ENCODE results near the gene FAM3C.
"Not testable (repeated sequence)": the region's sequence is repeated elsewhere in the genome, so short reads cannot be mapped to it uniquely, and the experiment has no call there.

FAM3C gene

GRCh38 chr7:121323515-121324302, 72.4 kb downstream of the FAM3C start:
- no peak overlapping the region for H2BK12ac ChIP-seq (ENCODE audit: low read length)
- DNase-seq (ENCODE audit: low spot score), result no peak
- H3K18ac ChIP-seq (ENCODE audit: low read length), result no peak overlapping the region
- H3K14ac ChIP-seq (ENCODE audit: low read length), result no peak overlapping the region
- H2BK120ac ChIP-seq (ENCODE audit: low read depth, low read length), result no peak overlapping the region
- no peak overlapping the region for H4K8ac ChIP-seq (ENCODE audit: low read depth, low read length)
- H2BK15ac ChIP-seq (ENCODE audit: low read length), result no peak overlapping the region
- H2AFZ ChIP-seq (ENCODE audit: low read length), result no peak overlapping the region
- no peak overlapping the region for H3K23ac ChIP-seq (ENCODE audit: low read depth, low read length, poor library complexity)
- no peaks in the 10 kb centered on the region for H3K9me3 ChIP-seq (replicated peaks in 1 of 2; ENCODE audit: control insufficient read depth in 2 of 2, insufficient read depth in 1 of 2, low read depth in 1 of 2, low read length in 2 of 2)
- H3K4me3 ChIP-seq (ENCODE audit: low read length in 2 of 2), result no peak overlapping the region
- no CpG with 5 or more reads among the region's 5 CpGs for WGBS, 2 donors (ENCODE audit: extremely low coverage in 2 of 2, insufficient read length in 2 of 2, insufficient replicate concordance in 1 of 2)
- H3K9ac ChIP-seq (ENCODE audit: low read depth, low read length, poor library complexity), result no peak overlapping the region
- no peaks in the 10 kb centered on the region for H3K36me3 ChIP-seq (replicated peaks in 1 of 2; ENCODE audit: control insufficient read depth in 2 of 2, insufficient read depth in 2 of 2, low read length in 2 of 2)
- no peak overlapping the region for H2AK5ac ChIP-seq (ENCODE audit: low read depth, low read length)
- H3K4me1 ChIP-seq (ENCODE audit: control insufficient read depth in 2 of 2, insufficient read depth in 1 of 2, low read depth in 1 of 2, low read length in 2 of 2), result peaks cover 0 to 1% of the 10 kb centered on the region in 2 donors
- H3K27ac ChIP-seq (replicated peaks; ENCODE audit: low read length), result no peak overlapping the region
- H4K91ac ChIP-seq (ENCODE audit: low read depth, low read length, poor library complexity), result no peak overlapping the region
- H3K27me3 ChIP-seq (ENCODE audit: control insufficient read depth in 3 of 3, insufficient read depth in 3 of 3, low read depth in 1 of 3, low read length in 3 of 3), result peaks cover 0 to 30% (median 5%) of the 10 kb centered on the region in 3 experiments
- no peak overlapping the region for H3K4me2 ChIP-seq (ENCODE audit: insufficient read depth, low read length, poor library complexity, severe bottlenecking)
- H2BK5ac ChIP-seq (ENCODE audit: low read length), result no peak overlapping the region
- no peaks in the 10 kb centered on the region for H3K79me1 ChIP-seq (ENCODE audit: low read depth, low read length)
- no peak overlapping the region for H3K4ac ChIP-seq (ENCODE audit: low read length)

GRCh38 chr7:121322460-121322859, 73.6 kb downstream of the FAM3C start:
- no peak overlapping the region for H2AK5ac ChIP-seq (ENCODE audit: low read depth, low read length)
- no peak overlapping the region for H2BK15ac ChIP-seq (ENCODE audit: low read length)
- H3K4ac ChIP-seq (ENCODE audit: low read length), result no peak overlapping the region
- H3K4me3 ChIP-seq (ENCODE audit: low read length in 2 of 2), result no peak overlapping the region
- H3K4me2 ChIP-seq (ENCODE audit: insufficient read depth, low read length, poor library complexity, severe bottlenecking), result no peak overlapping the region
- no CpG with 5 or more reads among the region's 3 CpGs for WGBS, 2 donors (ENCODE audit: extremely low coverage in 2 of 2, insufficient read length in 2 of 2, insufficient replicate concordance in 1 of 2)
- peaks cover 0 to 18% (median 0%) of the 10 kb centered on the region in 3 experiments for H3K27me3 ChIP-seq (ENCODE audit: control insufficient read depth in 3 of 3, insufficient read depth in 3 of 3, low read depth in 1 of 3, low read length in 3 of 3)
- no peak overlapping the region for H3K14ac ChIP-seq (ENCODE audit: low read length)
- H3K27ac ChIP-seq (replicated peaks; ENCODE audit: low read length), result no peak overlapping the region
- H3K9me3 ChIP-seq (replicated peaks in 1 of 2; ENCODE audit: control insufficient read depth in 2 of 2, insufficient read depth in 1 of 2, low read depth in 1 of 2, low read length in 2 of 2), result no peaks in the 10 kb centered on the region
- H4K8ac ChIP-seq (ENCODE audit: low read depth, low read length), result no peak overlapping the region
- H2BK5ac ChIP-seq (ENCODE audit: low read length), result no peak overlapping the region
- no peak overlapping the region for H4K91ac ChIP-seq (ENCODE audit: low read depth, low read length, poor library complexity)
- no peak overlapping the region for H2BK120ac ChIP-seq (ENCODE audit: low read depth, low read length)
- no peaks in the 10 kb centered on the region for H3K36me3 ChIP-seq (replicated peaks in 1 of 2; ENCODE audit: control insufficient read depth in 2 of 2, insufficient read depth in 2 of 2, low read length in 2 of 2)
- no peak overlapping the region for H3K9ac ChIP-seq (ENCODE audit: low read depth, low read length, poor library complexity)
- H3K23ac ChIP-seq (ENCODE audit: low read depth, low read length, poor library complexity), result no peak overlapping the region
- no peaks in the 10 kb centered on the region for H3K79me1 ChIP-seq (ENCODE audit: low read depth, low read length)
- no peak for DNase-seq (ENCODE audit: low spot score)
- H3K4me1 ChIP-seq (ENCODE audit: control insufficient read depth in 2 of 2, insufficient read depth in 1 of 2, low read depth in 1 of 2, low read length in 2 of 2), result peaks cover 0 to 1% of the 10 kb centered on the region in 2 donors
- no peak overlapping the region for H2BK12ac ChIP-seq (ENCODE audit: low read length)
- no peak overlapping the region for H2AFZ ChIP-seq (ENCODE audit: low read length)
- no peak overlapping the region for H3K18ac ChIP-seq (ENCODE audit: low read length)

- H3K79me1 ChIP-seq (ENCODE audit: low read depth, low read length); H3K27ac ChIP-seq (replicated peaks; ENCODE audit: low read length); H3K14ac ChIP-seq (ENCODE audit: low read length); H2BK12ac ChIP-seq (ENCODE audit: low read length); H2AK5ac ChIP-seq (ENCODE audit: low read depth, low read length); H3K4me3 ChIP-seq (ENCODE audit: low read length in 2 of 2); H3K18ac ChIP-seq (ENCODE audit: low read length); H3K9me3 ChIP-seq (replicated peaks in 1 of 2; ENCODE audit: control insufficient read depth in 2 of 2, insufficient read depth in 1 of 2, low read depth in 1 of 2, low read length in 2 of 2); H4K91ac ChIP-seq (ENCODE audit: low read depth, low read length, poor library complexity); H3K4ac ChIP-seq (ENCODE audit: low read length); H3K23ac ChIP-seq (ENCODE audit: low read depth, low read length, poor library complexity); H4K8ac ChIP-seq (ENCODE audit: low read depth, low read length); H2BK120ac ChIP-seq (ENCODE audit: low read depth, low read length); H3K36me3 ChIP-seq (replicated peaks in 1 of 2; ENCODE audit: control insufficient read depth in 2 of 2, insufficient read depth in 2 of 2, low read length in 2 of 2); H2BK5ac ChIP-seq (ENCODE audit: low read length); DNase-seq (ENCODE audit: low spot score); H2BK15ac ChIP-seq (ENCODE audit: low read length); H3K9ac ChIP-seq (ENCODE audit: low read depth, low read length, poor library complexity); H3K4me1 ChIP-seq (ENCODE audit: control insufficient read depth in 2 of 2, insufficient read depth in 1 of 2, low read depth in 1 of 2, low read length in 2 of 2); H3K4me2 ChIP-seq (ENCODE audit: insufficient read depth, low read length, poor library complexity, severe bottlenecking); H2AFZ ChIP-seq (ENCODE audit: low read length); H3K27me3 ChIP-seq (ENCODE audit: control insufficient read depth in 3 of 3, insufficient read depth in 3 of 3, low read depth in 1 of 3, low read length in 3 of 3): not testable (repeated sequence)
- no CpG with 5 or more reads among the region's 3 CpGs for WGBS, 2 donors (ENCODE audit: extremely low coverage in 2 of 2, insufficient read length in 2 of 2, insufficient replicate concordance in 1 of 2)
Observed at GRCh38 chr7:121315170-121315569, 80.9 kb downstream of the FAM3C start.

- DNase-seq (ENCODE audit: low spot score), result no peak
- Histone ChIP-seq H3K36me3 (replicated peaks in 1 of 2; ENCODE audit: control insufficient read depth in 2 of 2, insufficient read depth in 2 of 2, low read length in 2 of 2) (no peaks in the 10 kb centered on the region), H3K4me1 (ENCODE audit: control insufficient read depth in 2 of 2, insufficient read depth in 1 of 2, low read depth in 1 of 2, low read length in 2 of 2) (no peaks in the 10 kb centered on the region), H3K4ac (ENCODE audit: low read length) (no peak overlapping the region), H4K91ac (ENCODE audit: low read depth, low read length, poor library complexity) (no peak overlapping the region), H3K23ac (ENCODE audit: low read depth, low read length, poor library complexity) (no peak overlapping the region), H3K4me3 (ENCODE audit: low read length in 2 of 2) (no peak overlapping the region), H2AK5ac (ENCODE audit: low read depth, low read length) (no peak overlapping the region), H2BK12ac (ENCODE audit: low read length) (no peak overlapping the region), H3K79me1 (ENCODE audit: low read depth, low read length) (no peaks in the 10 kb centered on the region), H3K27me3 (ENCODE audit: control insufficient read depth in 3 of 3, insufficient read depth in 3 of 3, low read depth in 1 of 3, low read length in 3 of 3) (no peaks in the 10 kb centered on the region), H3K18ac (ENCODE audit: low read length) (no peak overlapping the region), H2BK15ac (ENCODE audit: low read length) (no peak overlapping the region), H2AFZ (ENCODE audit: low read length) (no peak overlapping the region), H3K14ac (ENCODE audit: low read length) (no peak overlapping the region), H3K27ac (replicated peaks; ENCODE audit: low read length) (no peak overlapping the region), H2BK120ac (ENCODE audit: low read depth, low read length) (no peak overlapping the region), H2BK5ac (ENCODE audit: low read length) (no peak overlapping the region), H4K8ac (ENCODE audit: low read depth, low read length) (no peak overlapping the region), H3K4me2 (ENCODE audit: insufficient read depth, low read length, poor library complexity, severe bottlenecking) (no peak overlapping the region), H3K9ac (ENCODE audit: low read depth, low read length, poor library complexity) (no peak overlapping the region), H3K9me3 (replicated peaks in 1 of 2; ENCODE audit: control insufficient read depth in 2 of 2, insufficient read depth in 1 of 2, low read depth in 1 of 2, low read length in 2 of 2) (no peaks in the 10 kb centered on the region)
- WGBS, 2 donors (ENCODE audit: extremely low coverage in 2 of 2, insufficient read length in 2 of 2, insufficient replicate concordance in 1 of 2), result no CpG with 5 or more reads among the region's 9 CpGs
Observed at GRCh38 chr7:121313793-121314676, 82.1 kb downstream of the FAM3C start.
